Gastroesophageal sphincter (tissue), 3 donors: ENCODE measurements around the gene WDR27.

Experiments
- POLR2A ChIP-seq, 2 donors: fragments of 450-650 bp; IDR thresholded peaks; one replicate each; pipeline ENCODE4 v1.6.1; 2017; ENCODE audit warnings: antibody characterized with exemption in 2 of 2, mild to moderate bottlenecking in 2 of 2, moderate library complexity in 1 of 2
- TF ChIP-seq, protein P1 (sequence below), 4 experiments: fragments of 200-600 bp in 2 of 4; fragments of 450-650 bp in 2 of 4; sonication (generic) in 1 of 4; IDR thresholded peaks; one replicate each; pipeline ENCODE4 v1.5.1; 2017 to 2019; ENCODE audit warnings: antibody characterized with exemption in 4 of 4, mild to moderate bottlenecking in 2 of 4, moderate library complexity in 2 of 4

DNA sequence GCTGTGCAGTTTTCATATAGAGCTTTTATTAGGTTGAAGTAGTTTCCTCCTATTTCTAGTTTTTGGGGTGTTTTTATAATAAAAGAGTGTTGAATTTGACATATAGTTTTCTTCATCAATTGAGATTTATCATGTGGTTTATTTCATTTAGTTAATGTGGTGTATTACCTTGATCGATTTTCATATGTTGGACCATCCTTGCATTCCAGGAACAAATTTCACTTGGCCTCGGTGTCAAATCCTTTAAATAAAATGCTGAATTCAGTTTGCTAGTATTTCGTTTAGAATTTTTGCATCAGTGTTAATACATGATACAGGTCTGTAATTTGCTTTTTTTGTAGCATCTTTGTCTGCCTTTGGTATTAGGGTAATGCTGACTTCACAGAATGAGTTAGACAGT is 43.6 kb upstream of the WDR27 start:
- no peak for TF ChIP-seq POLR2A (IDR thresholded peaks at IDR 0.05)
- TF ChIP-seq, protein P1, sequence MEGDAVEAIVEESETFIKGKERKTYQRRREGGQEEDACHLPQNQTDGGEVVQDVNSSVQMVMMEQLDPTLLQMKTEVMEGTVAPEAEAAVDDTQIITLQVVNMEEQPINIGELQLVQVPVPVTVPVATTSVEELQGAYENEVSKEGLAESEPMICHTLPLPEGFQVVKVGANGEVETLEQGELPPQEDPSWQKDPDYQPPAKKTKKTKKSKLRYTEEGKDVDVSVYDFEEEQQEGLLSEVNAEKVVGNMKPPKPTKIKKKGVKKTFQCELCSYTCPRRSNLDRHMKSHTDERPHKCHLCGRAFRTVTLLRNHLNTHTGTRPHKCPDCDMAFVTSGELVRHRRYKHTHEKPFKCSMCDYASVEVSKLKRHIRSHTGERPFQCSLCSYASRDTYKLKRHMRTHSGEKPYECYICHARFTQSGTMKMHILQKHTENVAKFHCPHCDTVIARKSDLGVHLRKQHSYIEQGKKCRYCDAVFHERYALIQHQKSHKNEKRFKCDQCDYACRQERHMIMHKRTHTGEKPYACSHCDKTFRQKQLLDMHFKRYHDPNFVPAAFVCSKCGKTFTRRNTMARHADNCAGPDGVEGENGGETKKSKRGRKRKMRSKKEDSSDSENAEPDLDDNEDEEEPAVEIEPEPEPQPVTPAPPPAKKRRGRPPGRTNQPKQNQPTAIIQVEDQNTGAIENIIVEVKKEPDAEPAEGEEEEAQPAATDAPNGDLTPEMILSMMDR (IDR thresholded peaks at IDR 0.05) = no peak
